ENCODE results near the gene PIAS1. TPM values are rescaled to one million over a fixed set of nuclear protein-coding genes. Genes with fewer than 3 reads are reported as not detected.
"Not testable (repeated sequence)": the region's sequence is repeated elsewhere in the genome, so short reads cannot be mapped to it uniquely, and the experiment has no call there.

Gene PIAS1
- polyA plus RNA-seq, 3 donors: 38.9 to 51.2 (median 44.1) TPM

DNA sequence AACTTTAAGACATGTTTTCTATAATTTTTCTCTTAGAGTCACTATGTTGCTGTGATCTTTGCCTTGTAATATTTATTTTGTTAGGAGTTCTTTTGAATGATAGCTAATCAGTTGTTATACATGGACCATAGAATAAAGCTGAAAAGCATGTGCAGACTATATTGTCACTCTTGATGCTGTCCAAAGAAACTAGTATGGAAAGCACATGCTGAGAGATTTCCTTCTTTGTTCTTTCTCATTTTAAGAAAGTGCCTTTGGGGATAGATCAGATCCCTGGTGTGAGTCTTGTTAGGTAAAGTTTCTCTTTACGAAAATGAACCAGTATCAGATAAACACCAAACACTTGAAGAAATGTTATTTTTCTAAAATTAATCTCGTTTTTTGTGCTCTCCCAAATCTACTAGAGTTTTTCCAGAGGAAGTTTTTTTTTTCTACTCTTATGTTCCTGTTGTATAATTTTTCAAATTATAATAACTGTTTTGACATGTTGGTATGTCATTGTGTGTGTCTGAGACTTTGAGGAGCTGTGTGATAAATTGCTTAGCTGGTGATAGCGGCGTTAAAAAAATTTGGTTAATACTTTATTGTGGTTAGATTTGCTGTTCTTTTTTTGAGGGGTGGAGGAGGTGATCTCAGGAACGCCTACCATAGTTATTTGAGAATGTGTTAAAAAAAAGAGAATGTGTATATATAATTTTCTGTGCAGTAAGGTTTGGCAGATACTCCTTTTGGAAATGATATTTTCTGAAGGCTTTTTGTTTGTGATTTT, 2.2 kb downstream of the PIAS1 start:
- no peak for DNase-seq (ENCODE audit: extremely low read depth in 1 of 11, low read depth in 9 of 11, low spot score in 4 of 11)

DNA sequence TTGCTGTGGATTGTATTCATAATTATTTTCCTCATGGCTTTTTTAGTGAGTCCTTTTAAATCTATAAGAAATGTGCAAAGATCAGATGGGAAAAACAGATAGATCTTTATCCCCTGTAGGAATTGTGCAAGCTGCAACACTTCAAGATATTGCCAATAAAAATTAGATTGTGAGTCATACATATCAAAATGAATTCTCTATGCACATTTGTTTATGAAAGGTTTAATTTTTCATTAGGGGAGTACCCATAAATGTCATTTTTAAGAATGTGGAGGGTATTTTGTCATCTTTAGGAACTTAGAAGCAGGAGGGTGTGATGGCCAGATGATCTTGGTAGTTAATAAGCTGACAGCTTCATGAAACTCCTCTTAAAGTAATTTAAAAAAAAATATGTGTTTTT, 2.9 kb downstream of the PIAS1 start:
- DNase-seq (ENCODE audit: extremely low read depth in 1 of 11, low read depth in 9 of 11, low spot score in 4 of 11): no peak

DNA sequence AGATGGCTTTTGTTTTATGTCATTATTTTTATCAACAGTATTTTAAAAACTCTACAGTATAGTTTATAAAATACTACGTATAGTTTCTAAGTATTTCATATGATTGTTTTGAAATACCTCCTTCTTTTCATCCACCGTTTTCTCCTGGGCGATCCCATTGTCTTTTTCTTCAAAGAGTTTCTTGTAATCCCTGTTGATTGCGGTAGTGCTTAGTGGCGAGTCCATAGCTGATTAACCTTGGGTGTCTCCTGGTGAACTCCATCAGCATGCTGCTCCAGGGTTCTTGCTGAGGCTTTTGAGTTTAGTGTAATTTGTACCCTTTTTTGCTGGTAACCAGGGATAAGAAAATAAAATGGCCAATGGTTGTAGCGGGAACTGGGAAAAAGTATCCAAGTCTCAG, 3.6 kb downstream of the PIAS1 start:
- DNase-seq (ENCODE audit: extremely low read depth in 1 of 11, low read depth in 9 of 11, low spot score in 4 of 11): no peak

DNA sequence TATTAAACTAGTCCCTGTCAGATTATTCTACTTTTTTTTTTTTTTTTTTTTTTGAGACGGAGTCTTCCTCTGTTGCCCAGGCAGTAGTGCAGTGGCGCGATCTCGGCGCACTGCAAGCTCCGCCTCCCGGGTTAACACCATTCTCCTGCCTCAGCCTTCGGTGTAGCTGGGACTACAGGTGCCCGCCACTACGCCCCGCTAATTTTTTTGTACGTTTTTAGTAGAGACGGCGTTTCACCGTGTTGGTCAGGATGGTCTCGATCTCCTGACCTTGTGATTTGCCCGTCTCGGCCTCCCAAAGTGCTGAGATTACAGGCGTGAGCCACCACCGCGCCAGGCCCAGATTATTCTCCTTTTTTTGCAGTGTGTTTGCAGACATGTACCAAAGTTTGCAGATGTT, 4.9 kb downstream of the PIAS1 start:
- DNase-seq (ENCODE audit: extremely low read depth in 1 of 11, low read depth in 9 of 11, low spot score in 4 of 11): not testable (repeated sequence)

DNA sequence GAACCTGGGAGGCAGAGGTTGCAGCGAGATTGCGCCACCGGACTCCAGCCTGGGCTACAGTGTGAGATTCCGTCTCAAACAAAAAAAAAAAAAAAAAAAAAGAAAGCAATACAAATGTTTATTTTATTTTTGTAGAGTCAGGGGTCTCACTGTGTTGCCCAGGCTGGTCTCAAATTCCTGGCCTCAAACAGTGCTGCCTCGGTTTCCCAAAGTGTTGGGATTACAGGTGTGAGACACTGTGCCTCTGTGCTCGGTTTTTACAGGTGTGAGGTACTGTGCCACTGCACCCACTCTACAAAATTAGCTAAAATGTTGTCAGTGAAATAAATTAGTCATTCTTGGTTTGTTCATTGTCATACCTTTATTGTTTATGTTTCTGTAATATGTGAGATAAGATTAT, 5.5 kb downstream of the PIAS1 start:
- DNase-seq (ENCODE audit: extremely low read depth in 1 of 11, low read depth in 9 of 11, low spot score in 4 of 11): no peak

DNA sequence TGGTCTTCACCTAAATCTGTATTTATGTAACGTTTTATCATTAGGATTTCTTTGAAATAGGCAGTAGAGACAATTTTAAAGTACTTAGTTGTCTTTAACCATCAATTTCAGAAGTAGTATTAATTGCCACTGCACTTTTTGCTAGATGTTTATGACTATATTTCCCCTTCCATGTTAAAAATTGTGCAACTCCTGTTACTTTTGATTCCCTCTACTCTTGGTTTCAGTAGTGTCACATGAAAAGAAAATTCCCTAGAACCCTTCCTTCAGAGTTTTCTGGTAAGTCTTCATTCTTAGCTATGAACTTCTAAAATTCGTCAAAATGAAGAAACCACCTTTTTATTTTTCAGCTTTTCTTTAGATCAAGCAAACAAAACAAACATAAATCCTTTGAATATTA, 7.1 kb downstream of the PIAS1 start:
- no peak for DNase-seq (ENCODE audit: extremely low read depth in 1 of 11, low read depth in 9 of 11, low spot score in 4 of 11)

DNA sequence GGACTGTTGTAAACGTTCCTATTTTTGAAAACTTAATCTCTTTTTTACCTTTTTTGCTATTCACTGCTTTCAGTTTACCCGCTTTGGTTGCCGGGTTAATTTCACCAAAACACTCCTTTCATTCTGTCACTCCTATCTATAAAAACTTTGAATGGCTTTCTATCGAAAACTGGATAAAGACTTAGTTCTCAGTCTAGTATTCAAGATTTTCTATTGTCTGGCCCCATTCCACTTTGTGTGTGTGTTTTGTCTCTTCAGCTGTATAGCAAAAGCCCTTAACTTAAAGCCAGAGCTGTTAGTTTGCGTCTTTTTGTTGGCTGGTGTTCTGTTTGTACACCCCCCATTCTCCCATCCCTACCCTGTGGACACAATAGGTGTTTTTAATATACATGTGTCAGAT, 7.5 kb downstream of the PIAS1 start:
- no peak for DNase-seq (ENCODE audit: extremely low read depth in 1 of 11, low read depth in 9 of 11, low spot score in 4 of 11)

DNA sequence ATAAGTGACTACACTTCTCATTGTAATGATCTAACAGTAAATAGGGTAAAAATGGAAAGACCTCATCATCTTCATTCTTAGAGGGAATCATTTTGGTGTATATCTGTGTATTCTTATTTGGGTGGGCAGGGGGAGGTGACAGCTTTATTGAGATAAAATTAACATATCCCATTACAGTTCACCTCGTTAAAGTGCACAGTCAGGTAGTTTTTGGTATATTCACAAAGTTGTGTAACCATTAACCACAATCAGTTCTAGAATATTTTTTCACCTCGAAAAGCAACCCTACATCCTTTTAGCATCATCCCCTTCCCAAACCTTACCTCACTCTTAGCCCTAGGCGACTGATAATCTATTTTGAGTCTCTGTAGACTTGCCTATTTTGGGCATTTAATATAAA, 8.1 kb downstream of the PIAS1 start:
- DNase-seq (ENCODE audit: extremely low read depth in 1 of 11, low read depth in 9 of 11, low spot score in 4 of 11): no peak

DNA sequence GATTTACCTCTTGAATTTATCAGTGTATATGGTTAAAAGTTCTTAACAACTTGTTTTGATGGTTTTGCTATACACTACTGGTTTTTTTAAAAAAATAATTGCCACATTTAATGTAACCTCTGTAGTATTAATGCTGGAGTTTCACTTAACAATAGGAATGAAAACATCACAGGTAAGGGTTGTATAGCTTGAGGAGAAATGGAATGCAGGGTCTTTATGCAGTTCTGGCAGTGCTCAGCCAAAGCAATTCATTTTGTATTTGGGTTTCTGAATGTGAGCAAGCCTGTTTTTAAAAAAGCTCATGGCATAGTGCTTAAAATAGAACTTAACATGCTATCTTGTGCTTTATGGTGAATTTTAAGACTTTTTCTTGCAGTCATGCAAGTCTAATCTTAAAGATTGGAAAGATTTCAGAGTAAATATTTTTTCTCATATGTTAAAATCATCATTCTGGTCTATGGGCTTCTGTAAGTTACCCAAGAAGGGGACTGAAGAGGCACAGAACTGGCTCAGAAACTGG, 8.9 kb downstream of the PIAS1 start:
- no peak for DNase-seq (ENCODE audit: extremely low read depth in 1 of 11, low read depth in 9 of 11, low spot score in 4 of 11)

DNA sequence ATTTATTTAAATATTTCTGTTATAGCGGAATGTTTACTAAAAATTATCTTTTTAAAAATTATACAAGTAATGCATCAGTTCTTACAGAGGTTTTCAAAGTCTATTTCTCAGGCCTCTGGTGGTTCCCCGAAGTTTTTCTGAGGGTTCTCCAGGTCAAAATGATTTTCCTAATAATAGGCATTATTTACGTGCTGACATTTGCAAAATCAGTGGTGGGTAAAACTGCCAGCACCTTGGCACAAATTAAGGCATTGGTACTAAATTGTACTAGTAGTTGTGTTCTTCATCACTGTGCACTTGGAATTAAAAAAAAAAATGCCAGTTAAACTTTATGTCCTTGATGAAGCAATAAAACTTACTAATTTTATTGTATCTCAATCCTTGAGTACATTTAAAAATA, 9.5 kb downstream of the PIAS1 start:
- DNase-seq (ENCODE audit: extremely low read depth in 1 of 11, low read depth in 9 of 11, low spot score in 4 of 11): no peak

DNA sequence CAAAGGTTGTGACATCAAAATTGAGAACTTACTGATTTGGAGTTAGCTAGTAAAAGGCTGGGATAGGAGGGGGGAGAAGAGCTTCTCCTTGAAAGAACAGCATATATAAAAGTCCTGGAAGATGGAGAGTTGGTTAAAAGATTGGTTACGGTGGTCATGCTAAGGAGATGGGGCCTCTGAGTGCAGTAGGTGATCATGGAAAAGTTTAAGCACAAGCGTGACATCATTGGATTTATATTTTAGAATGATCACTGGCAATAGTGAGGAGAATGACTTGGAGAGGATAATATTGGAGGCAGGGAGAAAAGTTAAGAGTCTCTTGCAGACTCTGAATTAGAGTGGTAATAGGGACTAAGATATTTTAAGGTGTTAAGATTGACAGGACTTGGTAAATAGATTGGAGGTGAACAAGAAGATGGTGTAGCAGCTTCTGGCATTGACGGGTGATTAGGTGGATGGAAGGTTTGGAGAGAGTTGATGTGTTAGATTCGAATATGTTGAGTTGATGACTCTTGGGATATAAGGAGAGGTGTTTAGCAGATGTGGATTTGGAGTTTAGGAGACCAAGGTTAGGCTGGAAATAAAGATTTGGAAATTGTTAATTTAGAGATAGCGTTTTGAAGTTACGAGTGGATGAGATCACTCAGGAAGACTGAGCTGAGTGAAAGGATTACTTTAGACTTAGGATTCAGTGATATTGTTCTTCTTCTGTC, 19.6 kb downstream of the PIAS1 start:
- DNase-seq (ENCODE audit: extremely low read depth in 1 of 11, low read depth in 9 of 11, low spot score in 4 of 11): no peak

DNA sequence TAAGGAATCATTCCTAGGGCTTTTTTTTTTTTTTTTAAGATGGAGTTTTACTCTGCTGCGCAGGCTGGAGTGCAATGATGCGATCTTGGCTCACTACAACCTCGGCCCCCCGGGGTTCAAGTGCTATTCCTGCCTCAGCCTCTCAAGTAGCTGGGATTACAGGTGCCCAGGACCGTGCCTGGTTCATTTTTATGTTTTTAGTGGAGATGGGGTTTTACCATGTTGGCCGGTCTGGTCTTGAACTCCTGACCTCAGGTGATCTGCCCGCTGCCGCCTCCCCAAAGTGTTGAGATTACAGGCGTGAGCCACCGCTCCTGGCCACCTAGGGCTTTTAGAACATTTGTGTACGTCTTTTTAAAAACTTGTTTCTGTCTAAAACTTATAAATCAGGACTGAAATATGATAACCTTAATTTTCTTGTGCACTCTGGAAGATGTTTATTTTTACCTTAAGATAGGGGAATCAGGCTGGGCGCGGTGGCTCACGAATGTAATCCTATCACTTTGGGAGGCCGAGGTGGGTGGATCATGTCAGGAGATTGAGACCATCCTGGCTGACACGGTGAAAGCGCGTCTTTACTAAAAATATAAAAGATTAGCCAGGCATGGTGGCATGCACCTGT, 21.8 kb downstream of the PIAS1 start:
- no peak for DNase-seq (ENCODE audit: extremely low read depth in 1 of 11, low read depth in 9 of 11, low spot score in 4 of 11)

DNA sequence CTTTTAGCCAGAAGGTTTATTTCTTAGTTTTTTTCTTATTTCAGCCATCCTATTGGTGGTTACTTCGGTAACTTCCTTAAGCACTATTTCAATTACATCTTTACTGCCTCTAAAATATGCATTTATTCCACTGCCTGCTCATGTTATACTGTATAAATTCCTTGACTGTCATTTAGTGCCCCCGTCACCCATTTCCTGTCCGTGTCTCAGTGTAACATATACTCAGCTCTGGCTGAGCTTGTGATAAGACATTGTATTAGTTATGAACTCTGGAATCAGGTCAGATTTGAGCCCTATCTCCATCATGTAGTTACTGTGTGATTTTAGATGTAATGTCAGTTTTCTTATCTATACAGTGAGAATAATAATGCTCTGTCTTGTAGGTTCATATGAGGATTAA, 24.2 kb downstream of the PIAS1 start:
- DNase-seq (ENCODE audit: extremely low read depth in 1 of 11, low read depth in 9 of 11, low spot score in 4 of 11): no peak

DNA sequence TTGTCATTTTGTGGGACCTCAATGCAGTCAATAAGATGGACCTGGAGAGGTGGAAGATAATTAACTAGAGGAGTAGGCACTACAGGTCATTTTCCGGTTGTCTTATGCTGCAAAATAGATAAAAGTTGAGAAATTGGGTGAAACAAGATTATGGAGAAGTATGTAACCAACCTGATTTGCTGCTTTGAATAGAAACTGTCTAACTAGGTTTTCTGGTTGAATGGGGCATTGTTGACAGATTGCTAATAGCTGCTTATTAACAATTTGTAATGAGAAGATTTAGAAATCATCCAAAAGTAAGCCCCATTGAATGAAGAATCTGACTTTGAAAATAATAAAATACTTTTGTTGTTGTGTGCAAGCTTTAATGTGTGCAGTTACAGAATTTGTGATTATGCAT, 26.2 kb downstream of the PIAS1 start:
- DNase-seq (ENCODE audit: extremely low read depth in 1 of 11, low read depth in 9 of 11, low spot score in 4 of 11): no peak

DNA sequence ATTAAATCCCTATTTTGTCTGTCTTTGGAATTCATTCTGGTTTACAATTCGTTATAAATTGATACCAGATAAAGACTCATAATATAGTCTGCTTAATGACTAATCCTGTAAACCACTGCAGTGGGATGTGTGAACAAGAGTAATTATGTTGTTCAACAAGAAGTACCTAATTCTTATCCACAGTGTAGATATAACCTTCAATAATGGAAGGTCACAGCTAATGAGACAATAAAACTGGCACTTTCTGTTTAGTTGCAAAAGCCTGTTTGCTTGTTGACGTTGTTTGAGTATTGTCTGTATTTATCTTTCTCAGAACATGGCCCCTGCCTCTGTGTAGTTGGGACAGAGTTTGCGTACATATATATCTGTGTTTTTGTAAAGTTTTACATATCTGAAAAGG, 26.7 kb downstream of the PIAS1 start:
- DNase-seq (ENCODE audit: extremely low read depth in 1 of 11, low read depth in 9 of 11, low spot score in 4 of 11): no peak

DNA sequence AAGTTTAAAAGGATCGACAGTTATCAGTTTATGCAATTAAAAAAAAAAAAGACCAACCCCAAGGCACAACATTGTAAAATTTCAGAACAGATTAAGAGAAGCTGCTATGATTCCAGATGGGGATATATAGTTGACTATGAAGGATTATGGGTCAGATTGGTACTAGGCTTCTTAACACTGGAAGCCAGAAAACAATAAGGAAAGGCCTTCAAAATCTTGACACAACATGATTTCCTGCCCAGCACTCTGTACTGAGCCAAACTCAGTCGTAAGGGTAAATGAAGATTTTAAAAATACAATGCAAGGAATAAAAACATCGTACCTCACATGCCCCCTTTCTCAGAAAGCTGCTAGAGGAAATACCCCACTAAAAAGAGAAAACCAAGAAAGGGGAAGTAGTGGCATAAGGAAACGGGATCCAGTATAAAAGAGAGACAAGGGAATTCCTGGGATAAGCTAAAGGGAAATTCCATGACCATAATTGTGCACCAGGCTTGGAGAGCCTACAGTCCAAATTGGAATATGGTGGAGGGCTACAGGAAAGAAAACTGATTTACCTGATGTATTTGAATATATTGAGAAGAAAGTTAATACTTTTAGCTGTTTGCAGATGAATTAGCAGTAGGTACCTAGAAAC, 27.9 kb downstream of the PIAS1 start:
- DNase-seq (ENCODE audit: extremely low read depth in 1 of 11, low read depth in 9 of 11, low spot score in 4 of 11): no peak

DNA sequence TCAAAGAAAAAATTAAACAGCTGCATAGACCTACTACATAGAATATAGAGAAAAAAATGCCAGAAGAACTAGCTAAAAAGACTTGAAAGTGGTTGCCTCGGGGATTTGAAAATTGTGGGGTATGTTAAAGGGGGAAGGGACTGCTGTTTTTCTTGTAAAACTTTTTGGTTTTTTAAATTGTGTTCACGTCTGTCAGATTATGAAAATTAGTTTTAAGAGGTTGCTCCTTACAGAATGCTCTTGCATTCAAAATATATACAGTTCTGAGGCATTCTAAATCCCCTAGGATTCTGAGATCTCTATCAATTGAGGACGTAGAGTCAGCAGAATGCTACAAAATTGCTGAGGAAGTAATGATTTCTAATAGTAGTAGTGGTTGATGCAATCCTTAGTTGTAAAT, 28.6 kb downstream of the PIAS1 start:
- no peak for DNase-seq (ENCODE audit: extremely low read depth in 1 of 11, low read depth in 9 of 11, low spot score in 4 of 11)

DNA sequence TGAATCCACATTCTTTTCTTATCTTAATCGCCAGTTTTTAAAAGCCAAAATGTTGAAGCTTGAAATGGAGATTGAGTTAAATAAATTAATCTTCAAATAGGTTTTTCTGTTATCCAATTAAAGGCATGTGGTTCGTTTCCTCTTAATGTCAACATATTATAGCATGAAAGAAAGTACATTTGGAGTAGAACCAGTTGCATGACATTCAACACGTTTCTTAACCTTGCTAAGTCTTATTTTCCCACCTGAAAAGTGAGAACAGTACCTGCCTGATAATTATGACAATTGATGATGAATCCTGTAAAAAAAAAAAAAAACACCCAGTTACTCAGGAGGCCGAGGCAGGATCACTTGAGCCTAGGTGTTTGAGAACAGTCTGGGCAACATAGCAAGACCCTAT, 29.3 kb downstream of the PIAS1 start:
- no peak for DNase-seq (ENCODE audit: extremely low read depth in 1 of 11, low read depth in 9 of 11, low spot score in 4 of 11)

DNA sequence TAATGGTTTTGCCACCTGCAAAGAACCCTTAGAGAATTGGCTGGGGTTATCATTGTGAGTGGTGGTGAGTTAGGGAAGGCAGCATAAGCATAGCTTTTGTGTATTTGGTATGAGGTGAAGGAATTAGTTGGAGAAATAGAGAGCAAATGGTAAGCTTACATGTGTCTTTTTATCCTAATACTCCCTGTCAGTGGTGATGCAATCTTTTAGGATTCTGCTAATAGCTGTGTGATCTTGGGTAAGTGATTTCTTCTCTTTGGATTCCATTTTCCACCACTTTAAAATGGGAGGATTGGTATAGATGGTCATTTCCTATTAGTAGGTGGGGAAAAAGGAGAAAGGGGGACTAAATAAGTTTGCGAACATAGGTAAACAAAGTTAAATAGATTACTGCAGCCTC, 30.9 kb downstream of the PIAS1 start:
- no peak for DNase-seq (ENCODE audit: extremely low read depth in 1 of 11, low read depth in 9 of 11, low spot score in 4 of 11)

DNA sequence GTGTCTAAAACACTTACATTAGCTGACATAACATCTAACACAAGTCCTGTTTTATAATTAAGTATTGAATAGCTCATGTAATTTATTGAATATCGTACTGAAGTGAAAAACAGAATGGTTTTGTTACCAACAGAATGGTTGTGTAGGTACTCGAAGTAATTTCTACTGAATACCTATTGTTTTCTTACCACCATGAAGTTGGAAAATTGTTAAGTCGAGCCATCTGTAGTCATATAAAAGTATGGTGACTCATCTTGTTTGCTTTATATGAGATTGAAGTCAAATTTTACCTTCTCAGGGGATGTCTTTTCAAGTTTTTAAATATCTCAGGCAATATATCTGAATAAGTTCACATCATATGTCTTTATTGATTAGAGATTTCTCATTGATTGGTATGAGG, 37.6 kb downstream of the PIAS1 start:
- no peak for DNase-seq (ENCODE audit: extremely low read depth in 1 of 11, low read depth in 9 of 11, low spot score in 4 of 11)
